GM12801 (cell line): Measurements from ENCODE around the gene GLIS1.

Source experiments
- TF ChIP-seq, protein P1 (sequence below): IDR thresholded peaks from one replicate; pipeline ENCODE4 v1.5.1; 2011; ENCODE audit warnings: control low read depth; ENCODE audit not compliant: insufficient read length; ENCODE audit errors: extremely low read depth

The GLIS1 gene

DNA sequence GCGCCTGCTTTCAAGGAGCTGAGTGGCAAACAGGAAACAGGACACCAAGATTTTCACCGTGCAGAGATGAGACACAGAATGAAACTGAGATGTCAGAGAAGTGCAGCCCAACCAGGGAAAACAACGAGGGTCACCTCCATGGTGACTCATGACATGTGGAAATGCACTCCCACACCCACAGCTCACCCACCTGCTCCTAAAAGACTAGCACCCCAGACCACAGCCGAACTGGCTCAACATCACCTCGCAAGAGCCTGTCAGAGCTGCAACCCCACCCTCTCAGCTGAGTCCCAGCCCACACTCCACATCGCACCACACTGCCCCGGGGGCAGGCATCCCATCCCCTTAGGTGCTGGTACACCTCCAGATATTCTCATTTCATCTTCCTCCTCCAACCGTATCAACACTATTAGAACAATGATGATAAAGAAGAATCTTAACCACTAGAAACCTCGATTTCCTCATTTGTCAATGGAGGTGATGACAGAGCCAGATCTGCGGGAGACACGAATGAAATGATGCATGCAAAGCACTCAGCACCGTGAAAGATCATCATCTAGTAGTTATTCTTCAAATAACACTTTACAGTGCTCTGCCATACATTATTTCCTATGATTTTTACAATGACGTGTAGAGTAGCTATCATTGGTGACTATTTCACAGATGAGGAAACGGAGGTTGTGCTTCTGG is 176.5 kb downstream of the GLIS1 start:
- TF ChIP-seq, protein P1, sequence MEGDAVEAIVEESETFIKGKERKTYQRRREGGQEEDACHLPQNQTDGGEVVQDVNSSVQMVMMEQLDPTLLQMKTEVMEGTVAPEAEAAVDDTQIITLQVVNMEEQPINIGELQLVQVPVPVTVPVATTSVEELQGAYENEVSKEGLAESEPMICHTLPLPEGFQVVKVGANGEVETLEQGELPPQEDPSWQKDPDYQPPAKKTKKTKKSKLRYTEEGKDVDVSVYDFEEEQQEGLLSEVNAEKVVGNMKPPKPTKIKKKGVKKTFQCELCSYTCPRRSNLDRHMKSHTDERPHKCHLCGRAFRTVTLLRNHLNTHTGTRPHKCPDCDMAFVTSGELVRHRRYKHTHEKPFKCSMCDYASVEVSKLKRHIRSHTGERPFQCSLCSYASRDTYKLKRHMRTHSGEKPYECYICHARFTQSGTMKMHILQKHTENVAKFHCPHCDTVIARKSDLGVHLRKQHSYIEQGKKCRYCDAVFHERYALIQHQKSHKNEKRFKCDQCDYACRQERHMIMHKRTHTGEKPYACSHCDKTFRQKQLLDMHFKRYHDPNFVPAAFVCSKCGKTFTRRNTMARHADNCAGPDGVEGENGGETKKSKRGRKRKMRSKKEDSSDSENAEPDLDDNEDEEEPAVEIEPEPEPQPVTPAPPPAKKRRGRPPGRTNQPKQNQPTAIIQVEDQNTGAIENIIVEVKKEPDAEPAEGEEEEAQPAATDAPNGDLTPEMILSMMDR: no peak

DNA sequence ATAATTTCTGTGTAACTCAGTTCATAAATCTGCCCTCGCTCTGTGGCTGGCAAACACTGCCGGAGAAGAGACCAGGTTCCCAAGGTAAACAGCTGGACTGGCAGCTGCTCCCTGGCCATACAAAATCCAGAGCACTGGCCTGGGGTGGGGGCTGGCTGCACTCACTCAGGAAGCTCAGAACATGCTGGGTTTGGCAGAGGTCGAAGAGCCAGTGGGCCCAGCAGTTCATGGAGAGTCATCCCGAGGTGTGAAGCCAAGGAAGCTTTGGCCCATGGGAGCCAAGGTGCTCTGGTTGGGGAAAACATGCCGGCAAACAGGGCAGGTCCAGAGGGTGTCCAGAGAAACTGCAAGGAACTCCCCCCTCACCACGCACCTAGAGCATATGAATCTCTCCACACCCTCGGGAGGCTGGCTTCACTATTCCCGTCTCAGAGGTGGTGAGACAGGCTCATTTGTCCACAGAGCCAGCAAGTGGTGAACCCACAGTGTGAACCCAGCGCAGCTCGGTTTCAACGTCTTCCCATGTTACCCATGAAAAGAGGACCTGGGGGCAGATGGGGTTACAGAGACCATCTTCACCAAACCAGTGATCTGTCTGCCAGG is 177.4 kb downstream of the GLIS1 start:
- TF ChIP-seq, protein P1: no peak

DNA sequence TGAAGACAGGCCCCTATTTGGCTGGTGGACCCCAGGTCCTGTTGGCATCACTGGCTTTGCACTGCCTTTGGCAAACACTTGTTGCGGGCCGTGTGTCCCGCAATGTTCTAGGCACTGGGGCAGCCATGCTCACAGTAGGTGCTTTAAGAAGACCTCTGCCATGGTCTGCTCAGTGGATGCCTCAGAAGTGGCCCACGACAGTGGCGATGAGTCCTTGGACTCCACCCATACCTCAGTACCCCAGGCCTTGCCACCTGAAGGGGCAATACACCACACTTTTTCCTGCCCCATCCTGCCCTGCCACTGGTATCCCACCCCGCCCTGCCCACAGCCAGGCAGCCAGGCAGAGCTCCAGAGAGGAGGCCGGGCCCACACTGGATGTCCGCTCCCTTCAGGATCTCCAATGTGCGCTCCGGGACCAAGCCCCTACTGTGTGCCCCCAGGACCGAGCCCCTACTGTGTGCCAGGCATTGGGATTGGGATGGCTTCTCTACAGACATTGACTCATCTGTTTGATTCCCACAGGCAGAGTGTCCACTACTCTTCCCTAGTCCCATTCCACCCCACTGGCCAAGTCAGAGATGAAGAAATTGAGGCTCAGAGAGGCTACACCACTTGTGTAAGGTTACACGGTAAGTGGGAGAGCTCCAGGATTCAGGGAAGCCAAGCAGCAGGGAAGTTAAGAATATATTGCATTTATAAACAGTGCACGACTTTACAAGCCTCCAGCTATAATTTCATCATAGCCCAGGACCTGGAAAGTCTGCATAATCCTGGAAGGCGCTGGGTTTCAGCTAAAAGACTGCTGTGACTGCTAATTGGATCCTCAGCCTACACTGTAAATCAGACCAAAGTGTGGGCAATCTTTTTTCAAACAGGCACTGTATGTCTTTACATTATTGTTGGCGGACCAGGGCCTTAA is 178.1 kb downstream of the GLIS1 start:
- TF ChIP-seq, protein P1: no peak

DNA sequence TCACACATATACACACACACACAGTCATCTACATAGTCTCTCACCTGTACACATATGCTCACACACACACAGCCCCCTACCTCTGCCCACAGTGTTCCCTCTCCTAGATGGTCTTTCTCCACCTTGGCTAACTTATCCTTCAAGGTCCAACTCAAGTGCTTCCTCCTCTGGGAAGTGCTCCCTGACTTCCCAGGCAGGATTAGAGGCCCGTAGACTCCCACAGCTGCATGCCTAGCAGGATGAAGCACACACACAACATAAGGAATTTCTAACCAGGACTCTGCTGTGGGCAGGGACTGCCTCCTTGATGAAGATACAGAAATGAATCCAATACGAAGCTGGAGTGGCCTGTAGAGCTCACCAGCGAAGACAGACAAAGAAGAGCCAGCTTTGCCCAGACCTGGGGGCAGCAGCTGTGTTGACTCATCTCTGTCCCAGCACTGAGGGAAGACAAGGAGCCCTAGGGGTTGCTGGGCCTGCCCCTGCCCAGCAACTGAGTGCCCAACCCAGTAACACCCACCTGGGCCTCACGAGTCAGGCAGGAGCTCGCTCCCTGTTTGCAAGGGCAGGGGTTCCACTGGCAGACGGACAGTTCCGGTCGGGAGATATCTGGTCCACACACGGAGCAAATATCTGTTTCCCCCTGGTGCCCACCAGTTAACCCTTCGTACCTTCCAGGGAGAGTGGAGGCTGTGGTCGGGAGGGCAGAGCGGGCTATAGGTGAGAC is 178.9 kb downstream of the GLIS1 start:
- TF ChIP-seq, protein P1: no peak

DNA sequence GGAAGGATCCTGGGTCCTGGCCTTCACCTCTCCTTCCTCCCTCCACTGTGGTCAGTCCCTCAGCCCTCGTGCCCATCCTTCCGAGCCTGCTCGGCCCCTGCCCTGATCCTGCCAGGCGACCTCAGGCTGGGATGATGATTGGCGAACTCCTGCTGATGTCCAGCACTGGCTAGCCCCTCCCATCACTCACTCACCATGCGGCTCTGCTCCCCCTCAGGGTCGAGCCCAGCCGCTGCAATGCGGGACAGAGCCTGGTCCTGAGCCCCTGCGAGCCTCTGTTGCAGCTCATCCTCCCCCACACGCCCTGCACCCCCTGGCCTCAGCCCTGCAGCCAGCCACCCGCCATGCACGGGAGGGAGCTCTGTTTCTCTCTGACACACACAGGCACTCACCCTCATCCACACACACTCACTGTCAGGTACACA is 179.6 kb downstream of the GLIS1 start:
- TF ChIP-seq, protein P1: no peak

DNA sequence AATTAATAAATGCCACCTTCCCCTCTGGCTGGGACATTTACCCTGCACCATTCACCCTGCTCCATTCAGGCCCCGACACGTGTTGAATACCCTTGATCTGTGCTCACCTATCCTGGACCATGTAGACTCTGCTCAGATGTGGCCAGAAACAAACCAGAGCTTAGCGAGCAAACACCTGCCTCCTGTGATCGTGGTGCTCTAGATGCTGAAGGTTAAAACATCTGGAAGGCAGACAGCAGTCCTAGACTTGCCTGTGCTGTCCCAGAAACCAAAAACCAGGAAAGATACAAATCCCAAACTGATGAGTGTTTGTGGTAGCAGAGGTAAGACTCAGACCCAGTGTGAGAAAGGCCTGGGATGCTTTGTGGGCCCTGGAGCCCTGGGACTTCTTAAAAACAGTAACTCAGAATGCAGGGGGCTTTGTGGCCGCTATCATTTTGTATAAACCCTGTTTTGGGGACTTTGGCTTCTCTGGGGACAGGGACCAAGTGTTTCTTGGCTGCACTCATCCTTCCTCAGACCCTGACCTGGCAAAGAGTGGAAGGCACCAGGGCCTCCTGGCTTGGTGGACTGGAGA is 180.1 kb downstream of the GLIS1 start:
- TF ChIP-seq, protein P1: no peak
